NCI-H1694 (cell line): ENCODE results near the gene RELB.

ENCODE experiments used
- DNase-seq: peaks from one replicate; lab custom pipeline; 2025; lab: John Stamatoyannopoulos, UW

The RELB gene

DNA sequence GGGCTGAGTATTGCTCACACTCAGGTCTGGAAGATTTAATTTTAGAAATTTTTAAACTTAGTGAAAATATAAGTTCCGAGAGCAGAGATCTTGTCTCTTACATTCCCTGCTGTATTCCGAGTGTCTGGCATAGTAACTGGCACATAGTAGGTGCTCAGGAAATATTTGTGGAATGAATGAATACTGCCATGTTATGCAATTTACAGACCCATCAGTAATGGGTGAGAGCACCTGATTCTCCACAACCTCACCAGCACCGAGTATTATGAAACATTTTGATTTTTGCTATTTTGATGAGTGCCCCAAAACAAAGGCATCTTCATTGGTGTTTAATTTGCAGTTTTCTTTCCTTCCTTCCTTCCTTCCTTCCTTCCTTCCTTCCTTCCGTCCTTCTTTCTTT is 21.8 kb downstream of the RELB start:
- no peak for DNase-seq

DNA sequence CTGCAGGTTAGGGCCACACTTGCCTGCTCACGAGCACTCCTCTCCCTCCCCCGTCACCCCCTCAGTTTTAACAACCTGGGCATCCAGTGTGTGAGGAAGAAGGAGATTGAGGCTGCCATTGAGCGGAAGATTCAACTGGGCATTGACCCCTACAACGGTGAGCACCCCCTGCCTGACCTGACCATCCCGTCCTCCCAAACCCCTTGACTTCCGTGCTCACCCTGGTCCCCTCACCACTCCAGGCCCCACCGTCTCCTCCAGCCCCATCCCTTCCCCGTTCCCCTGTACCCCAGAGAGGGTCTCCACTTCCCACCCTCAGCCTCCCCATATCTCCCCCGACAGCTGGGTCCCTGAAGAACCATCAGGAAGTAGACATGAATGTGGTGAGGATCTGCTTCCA is 24.0 kb downstream of the RELB start:
- DNase-seq, result no peak

DNA sequence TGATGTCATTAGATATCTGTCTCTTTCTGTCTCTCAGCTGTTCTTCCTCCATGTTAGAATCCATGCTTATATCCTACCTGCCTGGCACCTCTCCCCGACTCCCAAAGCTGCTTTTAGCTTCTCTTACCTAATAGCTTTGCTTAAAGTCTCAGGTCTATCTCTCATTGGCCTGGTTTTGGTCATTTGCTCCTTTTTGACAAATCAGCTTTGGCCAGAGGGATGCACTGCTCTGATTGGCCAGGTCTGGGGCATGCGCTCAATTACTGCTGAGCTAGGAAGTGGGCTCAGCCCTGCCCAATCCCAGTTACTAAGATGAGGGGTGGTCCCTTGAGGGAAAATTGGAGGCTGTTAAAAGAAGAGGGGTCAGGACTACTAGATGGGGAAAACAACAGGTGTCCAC is 26.1 kb downstream of the RELB start:
- no peak for DNase-seq

DNA sequence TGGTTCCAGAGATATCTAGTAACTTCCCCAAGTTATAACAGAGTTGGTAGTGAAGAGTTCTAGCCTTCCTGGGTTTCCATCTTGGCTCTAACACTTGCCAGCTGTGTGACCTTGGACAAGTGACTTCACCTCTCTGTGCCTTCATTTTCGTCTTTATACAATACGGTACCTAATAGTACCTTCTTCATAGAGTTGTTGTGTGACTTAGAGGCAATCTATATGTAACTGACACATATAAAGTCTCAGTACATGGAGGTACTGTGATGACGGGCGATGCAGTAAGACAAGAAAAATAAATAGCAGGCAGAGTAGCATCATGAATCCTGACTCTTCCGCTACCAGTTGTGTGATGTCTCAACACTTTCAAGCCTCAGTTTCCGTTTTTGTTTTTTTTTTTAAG is 29.6 kb downstream of the RELB start:
- DNase-seq, result no peak

DNA sequence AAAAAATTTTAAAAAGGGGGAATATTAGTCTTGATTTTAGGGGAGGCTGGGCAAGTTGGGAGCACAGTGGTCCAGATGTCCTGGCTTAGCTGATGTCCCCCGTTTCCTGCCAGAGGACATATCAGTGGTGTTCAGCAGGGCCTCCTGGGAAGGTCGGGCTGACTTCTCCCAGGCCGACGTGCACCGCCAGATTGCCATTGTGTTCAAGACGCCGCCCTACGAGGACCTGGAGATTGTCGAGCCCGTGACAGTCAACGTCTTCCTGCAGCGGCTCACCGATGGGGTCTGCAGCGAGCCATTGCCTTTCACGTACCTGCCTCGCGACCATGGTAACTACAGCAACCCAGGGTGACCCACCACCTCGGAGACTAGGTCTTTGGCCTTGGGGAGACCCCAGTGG is 31.2 kb downstream of the RELB start:
- no peak for DNase-seq

DNA sequence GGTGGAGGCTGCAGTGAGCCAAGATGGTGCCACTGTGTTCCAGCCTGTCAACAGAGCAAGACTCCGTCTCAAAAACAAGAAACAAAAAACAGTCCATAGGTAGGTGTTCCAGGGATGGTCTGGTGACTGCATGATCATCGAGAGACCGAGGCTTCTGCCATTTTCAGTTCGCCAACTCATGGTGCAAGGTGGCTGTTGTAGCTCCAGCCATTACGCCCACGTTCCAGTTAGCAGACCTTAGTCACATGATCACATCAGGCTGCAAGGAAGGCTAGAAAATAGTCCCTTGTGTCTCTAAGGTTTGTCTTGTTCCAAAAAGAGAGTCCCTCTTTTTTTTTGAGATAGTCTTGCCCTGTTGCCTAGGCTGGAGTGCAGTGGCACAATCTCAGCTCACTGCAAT is 34.5 kb downstream of the RELB start:
- no peak for DNase-seq

DNA sequence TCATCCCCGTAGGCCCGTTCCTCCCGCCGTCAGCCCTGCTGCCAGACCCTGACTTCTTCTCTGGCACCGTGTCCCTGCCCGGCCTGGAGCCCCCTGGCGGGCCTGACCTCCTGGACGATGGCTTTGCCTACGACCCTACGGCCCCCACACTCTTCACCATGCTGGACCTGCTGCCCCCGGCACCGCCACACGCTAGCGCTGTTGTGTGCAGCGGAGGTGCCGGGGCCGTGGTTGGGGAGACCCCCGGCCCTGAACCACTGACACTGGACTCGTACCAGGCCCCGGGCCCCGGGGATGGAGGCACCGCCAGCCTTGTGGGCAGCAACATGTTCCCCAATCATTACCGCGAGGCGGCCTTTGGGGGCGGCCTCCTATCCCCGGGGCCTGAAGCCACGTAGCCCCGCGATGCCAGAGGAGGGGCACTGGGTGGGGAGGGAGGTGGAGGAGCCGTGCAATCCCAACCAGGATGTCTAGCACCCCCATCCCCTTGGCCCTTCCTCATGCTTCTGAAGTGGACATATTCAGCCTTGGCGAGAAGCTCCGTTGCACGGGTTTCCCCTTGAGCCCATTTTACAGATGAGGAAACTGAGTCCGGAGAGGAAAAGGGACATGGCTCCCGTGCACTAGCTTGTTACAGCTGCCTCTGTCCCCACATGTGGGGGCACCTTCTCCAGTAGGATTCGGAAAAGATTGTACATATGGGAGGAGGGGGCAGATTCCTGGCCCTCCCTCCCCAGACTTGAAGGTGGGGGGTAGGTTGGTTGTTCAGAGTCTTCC is 36.3 kb downstream of the RELB start:
- DNase-seq, result no peak

DNA sequence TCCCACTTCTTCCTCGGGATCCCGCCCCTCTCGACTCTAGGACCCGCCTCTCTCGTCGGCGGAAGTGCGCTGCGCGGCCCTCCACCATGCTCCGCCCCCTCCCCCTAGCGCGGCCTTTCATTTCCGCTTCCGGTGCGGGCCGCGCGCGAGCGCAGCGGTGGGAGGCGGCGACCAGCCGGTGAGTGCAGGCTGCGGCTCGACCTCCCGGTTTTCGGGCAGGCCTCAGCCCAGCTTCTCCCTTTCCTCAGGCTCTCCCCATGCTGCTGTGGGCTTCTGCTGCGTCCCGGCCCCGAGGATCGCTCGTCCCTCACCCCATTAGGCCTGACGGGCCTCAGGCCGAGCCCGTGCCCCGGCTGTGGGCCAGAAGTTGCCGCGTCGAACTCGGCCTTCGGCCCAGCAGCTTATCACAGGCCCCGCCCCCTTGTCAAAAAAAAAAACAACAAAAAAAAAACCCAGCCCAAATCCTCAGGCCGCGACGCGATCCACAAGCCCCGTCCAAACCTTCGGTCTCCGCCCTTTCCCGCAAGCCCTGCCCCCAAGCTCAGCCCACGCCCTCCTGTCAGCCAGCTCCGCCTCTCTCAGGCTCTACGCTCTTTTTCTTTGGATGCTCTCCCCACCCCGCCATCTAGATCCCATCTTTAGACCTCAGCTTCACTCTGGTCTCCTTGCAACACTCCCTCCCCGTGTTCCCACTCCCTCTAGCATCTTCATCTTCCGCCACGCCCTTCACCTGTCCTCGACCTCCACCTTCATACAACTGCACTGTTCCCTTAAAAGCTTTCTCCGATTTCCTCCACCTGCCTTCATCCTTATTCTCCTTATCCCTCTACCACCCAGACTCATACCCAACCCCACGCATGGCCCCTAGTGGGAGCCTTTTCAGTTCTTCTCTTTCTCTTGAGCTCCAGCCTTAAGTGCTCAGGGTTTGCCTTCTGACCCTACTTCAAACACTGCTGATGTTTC is 37.9 kb downstream of the RELB start, which contains the start of gene CLASRP:
CLASRP (plus strand) TSS at position 115 of the 963 bp plus-strand sequence. CDS start 1,168 bp downstream, outside the sequence.
- peak; percentile 76 for DNase-seq

DNA sequence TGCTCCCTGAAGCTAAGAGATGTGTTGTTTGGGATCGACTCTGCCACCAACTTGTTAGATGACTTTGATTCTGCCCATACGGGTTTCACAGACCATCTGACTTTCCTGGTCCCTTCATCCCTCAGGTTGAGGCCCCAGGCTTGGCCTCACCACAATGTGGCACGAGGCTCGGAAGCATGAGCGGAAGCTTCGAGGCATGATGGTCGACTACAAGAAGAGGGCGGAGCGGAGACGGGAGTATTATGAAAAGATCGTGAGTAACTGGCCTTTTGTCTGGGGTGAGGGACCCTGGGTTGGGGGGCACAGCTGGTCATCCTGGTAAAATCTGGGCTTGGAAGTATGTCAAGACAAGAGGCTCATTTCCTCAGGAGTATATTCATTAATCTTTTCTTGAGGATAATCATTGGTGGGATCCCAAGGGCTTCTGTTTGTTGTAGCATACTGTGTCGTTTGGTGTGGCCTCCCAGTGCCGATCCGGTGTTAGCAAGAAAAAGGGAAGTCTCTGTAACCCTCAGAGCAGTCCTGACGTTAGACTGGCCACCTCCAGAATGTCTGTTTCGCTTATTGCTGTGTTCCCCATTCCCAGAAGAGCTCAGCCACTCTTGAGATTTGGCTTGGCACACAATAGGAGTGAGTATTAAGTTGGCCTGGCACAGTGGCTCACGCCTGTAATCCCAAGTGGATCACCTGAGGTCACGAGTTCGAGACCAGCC is 39.0 kb downstream of the RELB start:
- no peak for DNase-seq

DNA sequence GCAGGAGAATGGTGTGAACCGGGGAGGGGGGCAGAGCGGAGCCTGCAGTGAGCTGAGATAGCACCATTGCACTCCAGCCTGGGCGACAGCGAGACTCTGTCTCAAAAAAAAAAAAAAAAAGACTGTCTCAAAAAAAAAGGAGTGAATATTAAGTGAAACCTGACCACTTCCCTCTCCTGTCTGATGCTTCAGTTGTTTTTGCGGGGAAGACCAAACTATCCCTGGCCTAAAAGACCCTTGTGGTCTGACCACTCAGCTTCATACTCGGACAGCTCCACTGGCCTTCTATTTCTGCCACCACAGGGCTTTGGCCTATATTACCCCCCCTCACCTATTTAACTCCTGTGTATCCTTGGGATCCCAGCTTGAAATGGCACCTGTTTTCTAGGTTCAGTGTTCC is 39.9 kb downstream of the RELB start:
- no peak for DNase-seq

DNA sequence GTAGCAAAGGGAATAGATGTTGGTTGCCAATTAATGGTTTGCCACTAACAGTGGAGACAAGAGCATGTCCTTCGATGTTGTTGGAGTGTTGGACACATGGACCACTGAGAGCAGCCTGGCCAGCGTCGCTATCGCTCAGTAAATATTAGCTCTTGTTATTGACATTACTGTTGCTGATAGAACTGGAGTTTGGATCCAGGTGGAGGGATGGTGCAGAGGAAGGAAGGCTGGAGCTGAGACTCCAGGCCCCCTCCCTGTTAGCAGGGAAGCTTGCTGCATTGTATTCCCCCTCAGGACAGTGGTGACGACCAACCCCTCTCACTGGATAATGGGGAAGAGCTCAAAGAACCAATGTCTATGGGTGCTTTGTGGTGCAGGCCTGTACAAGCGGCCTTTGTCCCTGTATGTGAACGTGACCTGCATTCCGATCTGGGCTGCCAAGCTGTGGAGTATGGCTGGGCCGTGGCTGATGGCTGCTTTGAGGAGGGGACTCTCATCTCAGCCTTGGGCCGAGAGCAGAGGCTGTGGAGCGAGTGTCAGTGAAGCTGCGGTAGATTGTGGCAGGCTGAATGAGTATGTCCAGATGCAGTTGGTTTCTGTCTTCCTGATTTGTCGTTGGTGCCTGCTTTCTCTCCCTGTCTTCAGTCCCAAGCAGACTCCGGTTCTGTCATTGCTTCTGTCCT is 44.5 kb downstream of the RELB start:
- DNase-seq, result no peak

DNA sequence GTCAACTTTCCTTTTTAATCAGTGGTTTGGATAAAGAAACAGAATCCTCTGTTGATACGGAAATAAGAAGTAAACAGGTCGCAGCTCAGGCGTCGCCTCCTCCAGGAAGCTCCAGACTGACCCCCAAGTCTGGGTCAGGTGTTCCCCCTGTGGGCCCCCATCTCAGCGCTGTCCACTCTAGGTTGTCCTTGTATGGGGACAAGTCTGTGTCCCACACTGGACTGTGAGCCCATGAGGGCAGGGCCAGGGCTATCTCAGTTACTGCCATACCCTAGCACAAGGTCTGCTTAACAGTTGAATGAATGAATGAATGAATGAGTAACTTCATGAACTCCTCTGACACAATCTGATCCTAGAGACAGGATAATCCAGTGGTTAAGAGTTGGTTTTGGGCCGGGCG is 45.1 kb downstream of the RELB start:
- DNase-seq, result no peak

DNA sequence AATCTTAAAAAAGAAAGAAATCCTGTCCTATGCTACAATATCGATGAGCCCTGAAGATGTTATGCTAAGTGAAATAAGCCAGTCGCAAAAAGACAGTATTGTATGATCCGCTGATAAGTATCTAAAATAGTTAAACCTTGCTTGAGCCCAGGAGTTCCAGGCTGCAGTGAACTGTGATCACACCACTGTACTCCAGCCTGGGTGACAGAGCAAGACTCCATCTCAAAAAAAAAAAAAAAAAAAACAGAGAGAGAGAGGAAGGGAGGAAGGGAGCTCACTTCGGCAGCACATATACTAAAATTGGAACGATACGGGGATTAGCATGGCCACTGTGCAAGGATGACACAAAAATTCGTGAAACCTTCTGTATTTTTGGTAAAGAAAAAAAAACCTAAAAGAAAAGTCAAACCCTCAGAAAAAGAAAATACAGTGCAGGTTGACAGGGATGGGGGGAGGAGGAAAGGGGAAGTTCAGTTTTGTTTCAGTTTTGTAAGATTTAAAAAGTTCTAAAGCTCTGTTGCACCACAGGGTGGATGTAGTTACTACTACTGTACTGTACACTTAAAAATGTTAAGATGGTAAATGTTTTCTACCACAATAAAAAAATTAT is 46.0 kb downstream of the RELB start:
- DNase-seq, result no peak

DNA sequence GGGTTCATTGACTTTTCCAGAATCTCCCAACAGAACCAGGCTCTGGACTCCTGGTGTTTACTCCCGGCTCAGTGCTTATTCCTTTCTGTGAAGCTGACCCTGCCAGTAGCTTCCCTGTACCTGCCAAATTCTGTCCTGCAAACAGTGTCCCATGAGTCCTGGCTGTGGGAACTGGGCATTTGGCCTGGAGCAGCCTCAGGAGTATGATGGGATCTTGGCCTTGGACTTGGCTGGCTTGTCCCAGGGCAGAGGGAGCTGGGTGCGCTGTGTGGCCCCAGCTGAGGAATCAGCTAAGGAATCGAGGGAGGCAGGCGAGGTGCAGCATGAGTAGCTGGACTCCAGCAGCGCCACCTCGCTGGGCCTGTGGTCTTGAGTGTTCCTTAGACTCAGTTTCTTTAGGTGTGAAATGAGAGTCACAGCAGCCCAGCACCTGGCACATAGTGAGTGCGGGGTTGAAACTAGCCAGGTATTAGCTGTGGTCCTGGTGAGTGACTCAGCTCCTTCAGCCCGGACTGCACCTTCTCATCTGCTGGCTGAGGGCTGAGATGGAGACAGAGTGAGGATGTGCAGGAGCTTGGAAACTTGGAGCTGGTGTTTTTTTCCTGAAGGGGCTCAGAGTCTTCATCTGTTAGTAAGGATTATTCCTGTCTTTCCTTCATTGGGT is 47.9 kb downstream of the RELB start:
- DNase-seq, result no peak

DNA sequence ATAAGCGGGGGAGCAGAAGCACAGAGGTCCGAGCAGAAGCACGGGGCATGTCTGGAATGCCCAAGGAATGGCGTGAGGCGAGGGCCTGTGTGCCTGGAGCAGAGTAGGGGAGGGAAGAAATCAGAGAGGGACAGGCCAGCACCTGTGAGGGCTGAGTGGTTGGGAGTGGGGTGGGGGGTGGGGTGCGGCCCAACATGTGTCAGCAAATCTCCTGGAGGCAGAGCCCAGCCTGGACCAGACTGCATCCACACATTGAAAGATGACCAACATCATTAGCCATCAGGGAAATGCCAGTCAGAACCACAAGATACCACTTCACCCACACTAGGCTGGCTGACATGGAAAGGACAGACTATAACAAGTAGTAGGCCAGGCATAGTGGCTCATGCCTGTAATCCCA is 48.8 kb downstream of the RELB start:
- DNase-seq, result no peak

DNA sequence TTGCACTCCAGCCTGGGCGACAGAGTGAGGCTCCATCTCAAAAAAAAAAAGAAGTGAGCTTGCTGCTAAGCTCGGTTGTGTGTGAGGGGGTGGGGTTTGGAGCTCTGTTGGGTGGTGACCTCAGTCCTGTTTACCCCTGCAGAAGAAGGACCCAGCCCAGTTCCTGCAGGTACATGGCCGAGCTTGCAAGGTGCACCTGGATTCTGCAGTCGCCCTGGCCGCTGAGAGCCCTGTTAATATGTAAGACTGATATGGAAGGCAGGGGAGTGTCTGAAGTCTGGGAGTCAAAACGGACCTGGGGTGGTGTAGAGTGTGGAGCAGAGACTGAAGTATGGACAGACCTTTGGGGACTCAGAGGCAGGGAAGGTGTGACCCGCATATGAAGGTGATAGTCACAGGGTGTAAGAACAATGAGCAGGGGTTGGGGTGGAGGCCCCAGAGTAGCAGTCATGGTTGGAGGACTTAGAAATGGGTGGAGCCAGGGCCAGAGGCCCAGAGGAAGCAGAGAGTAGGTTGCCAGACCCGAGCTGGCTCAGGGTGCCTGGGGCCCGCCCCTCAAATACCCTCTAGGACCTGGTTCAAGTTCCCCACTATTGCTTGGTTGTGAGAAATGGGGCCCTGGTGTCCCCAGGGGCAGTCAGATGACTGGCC is 50.8 kb downstream of the RELB start:
- DNase-seq, result no peak

DNA sequence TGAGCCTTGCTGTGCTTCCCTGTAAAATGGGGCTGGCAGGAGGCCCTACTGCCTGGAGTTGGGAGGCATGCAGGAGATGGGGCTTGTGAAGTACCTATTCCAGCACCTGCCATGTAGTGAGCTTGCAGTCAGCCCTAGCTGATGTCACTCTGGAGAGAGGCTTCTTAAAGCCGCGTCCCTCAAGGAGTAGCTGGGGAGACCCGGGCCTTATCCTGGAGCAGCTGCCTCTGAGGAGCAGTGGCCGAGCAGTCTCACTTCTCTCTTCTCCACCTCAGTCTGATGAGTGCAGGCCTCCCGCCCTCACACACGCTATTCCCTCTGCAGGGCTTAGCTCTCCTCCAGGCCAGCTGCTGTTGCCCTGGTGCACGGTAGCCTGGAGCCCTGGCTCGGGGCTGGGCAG is 55.6 kb downstream of the RELB start:
- no peak for DNase-seq

DNA sequence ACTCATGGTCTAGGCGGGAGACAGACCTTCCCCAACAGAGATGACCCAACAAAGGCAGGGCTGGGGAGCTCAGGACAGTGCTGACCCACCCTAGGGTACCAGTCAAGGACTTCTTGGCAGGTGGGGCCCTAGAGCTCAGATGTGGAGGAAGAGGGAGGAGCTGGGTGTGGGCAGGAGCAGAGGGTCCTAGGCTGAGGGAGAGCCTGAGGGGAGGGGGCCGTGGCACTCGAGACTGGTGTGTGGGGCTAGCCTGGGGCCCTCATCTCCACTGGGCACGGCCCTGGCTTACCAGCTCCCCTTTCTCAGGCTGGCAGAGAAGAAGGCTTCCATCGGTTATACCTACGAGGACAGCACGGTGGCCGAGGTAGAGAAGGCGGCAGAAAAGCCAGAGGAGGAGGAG is 56.2 kb downstream of the RELB start:
- DNase-seq, result no peak

DNA sequence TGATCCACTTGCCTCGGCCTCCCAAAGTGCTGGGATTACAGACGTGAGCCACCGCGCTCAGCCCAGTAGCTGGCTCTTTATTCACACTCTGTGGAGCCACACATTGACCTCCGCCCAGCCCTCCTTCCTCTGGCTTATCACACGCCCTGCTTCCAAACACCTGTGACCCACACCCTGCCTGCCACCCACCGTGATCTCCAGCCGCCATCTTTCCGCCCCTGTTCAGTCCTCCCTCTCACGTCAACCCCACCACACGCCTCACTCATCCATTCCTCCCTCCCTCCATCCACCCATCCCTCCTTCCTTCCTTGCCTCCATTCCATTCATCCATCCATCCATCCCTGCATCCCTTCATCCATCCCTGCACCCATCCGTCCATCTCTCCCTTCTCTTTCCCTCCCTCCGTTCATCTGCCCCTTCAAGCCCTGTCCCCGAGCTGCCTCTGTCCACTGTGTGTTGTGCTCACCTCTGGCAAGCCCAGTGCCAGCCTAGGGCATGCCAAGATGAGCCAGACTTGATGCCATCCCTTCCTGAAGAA is 57.4 kb downstream of the RELB start:
- no peak for DNase-seq
